Testis (tissue), 3 donors: ENCODE measurements around the gene RBFOX1. TPM values are rescaled to one million over a fixed set of nuclear protein-coding genes. Genes with fewer than 3 reads are reported as not detected.

Experiments used
- DNase-seq: peaks from one replicate; pipeline ENCODE4 v3.0.0-alpha.2; 2019
- H3K27ac ChIP-seq, 2 donors: fragments of 200-600 bp; sonication (generic); one replicate each; pipeline ENCODE4 v1.5.1; 2019
- H3K27me3 ChIP-seq: fragments of 200-600 bp; sonication (generic); one replicate; pipeline ENCODE4 v1.5.1; 2019
- H3K36me3 ChIP-seq: fragments of 200-600 bp; sonication (generic); one replicate; pipeline ENCODE4 v1.5.1; 2017; ENCODE audit warnings: low read depth; ENCODE audit errors: missing control alignments
- H3K4me1 ChIP-seq: fragments of 200-600 bp; sonication (generic); one replicate; pipeline ENCODE4 v1.5.1; 2019
- H3K4me3 ChIP-seq, 2 donors: fragments of 200-600 bp; sonication (generic); one replicate each; pipeline ENCODE4 v1.5.1; 2017 to 2019
- H3K9me3 ChIP-seq: fragments of 200-600 bp; sonication (generic); one replicate; pipeline ENCODE4 v1.5.1; 2017
- CTCF ChIP-seq, 3 experiments: fragments of 450-650 bp in 2 of 3; fragments of 200-600 bp in 1 of 3; sonication (generic) in 1 of 3; IDR thresholded peaks; one replicate each; pipeline ENCODE4 v1.5.1; 2016 to 2019; ENCODE audit warnings: antibody characterized with exemption in 3 of 3, mild to moderate bottlenecking in 2 of 3, moderate library complexity in 1 of 3
- POLR2A ChIP-seq: fragments of 450-650 bp; IDR thresholded peaks from one replicate; pipeline ENCODE4 v1.6.1; 2017; ENCODE audit warnings: antibody characterized with exemption, mild to moderate bottlenecking, moderate library complexity
- WGBS, 2 donors: methylation state at CpG; one replicate each; pipeline ENCODE4 v1.1.5; 2018; 5-methylcytosine and 5-hydroxymethylcytosine counted together
- intact Hi-C: fragments of 100-400 bp; cut with DNase I; formaldehyde crosslinking; loops from one replicate; pipeline ENCODE4 v1.15.1; 2023; ENCODE audit warnings: low total_unique reads
- polyA plus RNA-seq: library from polyadenylated mRNA; stranded (reverse); fragments of 350-450 nt; fragmentation: Illumina TruSeq; extraction: RNeasy Lipid Tissue Mini Kit (QIAGEN cat#74804); gene quantifications from one replicate; pipeline ENCODE4 v1.2.3, GENCODE V29; 2014; ENCODE audit warnings: low read depth, low replicate concordance; ENCODE audit not compliant: insufficient read depth
- total RNA-seq, 2 donors: library from RNA; depleted of rRNA; stranded (reverse); fragments of >200 nt; gene quantifications; one replicate each; pipeline ENCODE4 v1.2.3, GENCODE V29; 2016

RBFOX1 gene
- total and polyA plus RNA-seq, 3 donors from 2014 or later = 0.68 to 2.8 (median 1.1) TPM

DNA sequence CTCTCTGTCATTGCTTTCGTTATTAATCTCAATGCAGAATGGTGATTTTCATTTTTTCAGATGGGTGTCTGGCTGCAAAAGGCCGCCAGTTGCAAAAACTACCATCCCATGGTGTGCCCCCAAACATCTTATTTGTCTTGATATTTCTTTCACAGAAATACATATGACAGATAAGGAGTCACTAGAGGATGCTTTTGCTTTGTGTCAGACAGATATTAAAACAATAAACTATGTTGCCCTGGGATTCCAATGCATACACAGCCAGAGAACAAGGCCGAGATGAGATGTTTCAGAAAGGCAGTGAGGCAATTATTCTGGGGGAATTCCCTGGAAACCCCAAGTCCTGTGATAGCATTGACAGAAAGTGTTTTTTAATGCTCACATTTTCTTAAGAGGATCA, 307.7 kb downstream of the RBFOX1 start:
- Histone ChIP-seq H3K27me3 (no peaks in the 10 kb centered on the region), H3K27ac (no peak overlapping the region), H3K4me1 (no peaks in the 10 kb centered on the region), H3K36me3 (no peaks in the 10 kb centered on the region), H3K9me3 (no peaks in the 10 kb centered on the region), H3K4me3 (no peak overlapping the region)
- TF ChIP-seq POLR2A (no peak), CTCF (IDR thresholded peaks at IDR 0.05) (no peak)
- intact Hi-C loops = no loop called here
- DNase-seq = no peak
- 60 to 86% methylated on average over 3 of the region's 3 CpGs for WGBS, 2 donors

DNA sequence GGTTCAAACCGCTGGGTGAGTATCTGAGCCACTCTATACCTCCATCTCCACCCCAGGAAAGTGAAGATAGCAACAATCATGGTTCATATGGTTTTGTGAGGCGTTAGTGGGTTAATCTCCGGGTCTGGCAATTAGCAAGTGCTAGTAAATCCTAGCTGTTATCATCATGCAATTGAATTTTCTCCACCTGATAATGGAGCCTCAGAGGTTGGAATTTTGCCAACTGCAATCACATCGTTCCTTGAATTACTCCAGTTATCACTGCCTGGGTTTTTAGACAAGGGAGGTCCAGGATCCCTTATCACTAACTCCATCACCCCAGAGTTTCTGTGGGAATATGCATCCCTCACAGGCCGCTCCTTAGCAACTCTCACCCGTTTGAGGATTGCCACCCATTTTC, 311.5 kb downstream of the RBFOX1 start:
- 48 to 52% methylated on average over 6 of the region's 6 CpGs for WGBS, 2 donors
- no peaks in the 10 kb centered on the region for H3K27me3 ChIP-seq
- H3K9me3 ChIP-seq = no peaks in the 10 kb centered on the region
- DNase-seq = no peak
- no peak overlapping the region for H3K4me3 ChIP-seq
- no peaks in the 10 kb centered on the region for H3K36me3 ChIP-seq
- no peak for TF ChIP-seq POLR2A
- TF ChIP-seq CTCF (IDR thresholded peaks at IDR 0.05) = no peak
- no peak overlapping the region for H3K27ac ChIP-seq
- intact Hi-C loops = no loop called here
- H3K4me1 ChIP-seq = no peaks in the 10 kb centered on the region

GRCh38 chr16:7644811-7645210, 312.2 kb downstream of the RBFOX1 start:
- no peaks in the 10 kb centered on the region for H3K9me3 ChIP-seq
- H3K36me3 ChIP-seq = no peaks in the 10 kb centered on the region
- intact Hi-C loops = no loop called here
- no peaks in the 10 kb centered on the region for H3K4me1 ChIP-seq
- no peak overlapping the region for H3K27ac ChIP-seq
- WGBS, 2 donors = 57 to 58% methylated on average over 5 of the region's 5 CpGs
- TF ChIP-seq CTCF (IDR thresholded peaks at IDR 0.05) = no peak
- TF ChIP-seq POLR2A = no peak
- H3K4me3 ChIP-seq = no peak overlapping the region
- H3K27me3 ChIP-seq = no peaks in the 10 kb centered on the region
- DNase-seq = no peak

GRCh38 chr16:7646821-7647500, 314.3 kb downstream of the RBFOX1 start:
- no peaks in the 10 kb centered on the region for H3K9me3 ChIP-seq
- no peak overlapping the region for H3K27ac ChIP-seq
- H3K27me3 ChIP-seq = no peaks in the 10 kb centered on the region
- no peaks in the 10 kb centered on the region for H3K36me3 ChIP-seq
- no peaks in the 10 kb centered on the region for H3K4me1 ChIP-seq
- DNase-seq = no peak
- intact Hi-C loops = no loop called here
- WGBS, 2 donors = 53 to 63% methylated on average over 7 of the region's 7 CpGs
- no peak for TF ChIP-seq POLR2A
- no peak for TF ChIP-seq CTCF (IDR thresholded peaks at IDR 0.05)
- no peak overlapping the region for H3K4me3 ChIP-seq

DNA sequence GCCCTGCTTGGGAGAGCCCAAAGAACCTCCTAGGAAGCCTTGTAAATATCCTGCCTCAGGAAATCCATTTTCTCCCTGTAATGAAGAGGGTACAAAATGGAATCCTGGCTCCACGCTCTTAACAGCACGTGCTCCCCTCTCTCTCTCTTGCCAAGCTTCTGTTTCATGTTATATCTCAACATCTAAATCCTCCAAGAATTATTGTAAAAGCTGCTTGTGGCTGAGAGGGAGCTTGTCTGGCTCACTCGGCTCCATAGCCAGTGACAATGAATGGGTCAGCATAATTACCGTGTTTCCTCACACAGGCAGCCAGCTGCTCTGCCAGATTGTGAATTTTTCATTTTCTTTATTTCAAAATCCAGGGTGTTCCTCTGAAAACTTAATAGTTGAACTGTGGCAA, 317.8 kb downstream of the RBFOX1 start:
- Histone ChIP-seq H3K27me3 (no peaks in the 10 kb centered on the region), H3K9me3 (no peaks in the 10 kb centered on the region), H3K4me3 (no peak overlapping the region), H3K36me3 (no peaks in the 10 kb centered on the region), H3K27ac (no peak overlapping the region), H3K4me1 (no peaks in the 10 kb centered on the region)
- DNase-seq = no peak
- 43 to 49% methylated on average over 4 of the region's 4 CpGs for WGBS, 2 donors
- TF ChIP-seq CTCF (IDR thresholded peaks at IDR 0.05) = no peak
- intact Hi-C loops = no loop called here
